Transverse colon (tissue), 4 donors: ENCODE measurements around the gene PLB1. TPM values are rescaled to one million over a fixed set of nuclear protein-coding genes. Genes with fewer than 3 reads are reported as not detected.

Experiments
- DNase-seq: peaks from one replicate; pipeline ENCODE4 v3.0.0-alpha.2; 2019
- H3K27ac ChIP-seq, 4 donors: fragments of 200-600 bp; sonication (generic); 2 replicates each; pipeline ENCODE4 v1.5.1; 2016 to 2018; ENCODE audit warnings: inconsistent platforms in 4 of 4
- H3K27me3 ChIP-seq: fragments of 200-600 bp; sonication (generic); 2 replicates; pipeline ENCODE4 v1.5.1; 2017; ENCODE audit warnings: inconsistent platforms
- H3K36me3 ChIP-seq, 4 donors: fragments of 200-600 bp; sonication (generic); 2 replicates each; pipeline ENCODE4 v1.5.1; 2017 to 2019; ENCODE audit warnings: inconsistent platforms in 4 of 4
- H3K4me1 ChIP-seq, 4 donors: fragments of 200-600 bp; sonication (generic); 2 replicates each; pipeline ENCODE4 v1.5.1; 2017 to 2020; ENCODE audit warnings: inconsistent platforms in 4 of 4
- H3K4me3 ChIP-seq, 4 donors: fragments of 200-600 bp; sonication (generic); 1 replicate in 1 of 4; 2 replicates in 3 of 4; pipeline versions ENCODE4 v1.5.1 to v1.6.1; 2017 to 2019; ENCODE audit warnings: inconsistent platforms in 4 of 4
- H3K9me3 ChIP-seq, 2 donors: fragments of 200-600 bp; sonication (generic); 2 replicates each; pipeline ENCODE4 v1.5.1; 2017 to 2019; ENCODE audit warnings: inconsistent platforms in 2 of 2
- CTCF ChIP-seq, 5 experiments: fragments of 200-600 bp in 3 of 5; fragments of 450-650 bp in 2 of 5; sonication (generic) in 3 of 5; IDR thresholded peaks; 1 replicate in 2 of 5; 2 replicates in 3 of 5; pipeline ENCODE4 v1.5.1; 2016 to 2017; ENCODE audit warnings: antibody characterized with exemption in 5 of 5, inconsistent platforms in 3 of 5, mild to moderate bottlenecking in 2 of 5, moderate library complexity in 1 of 5
- EP300 ChIP-seq: sonication (generic); formaldehyde crosslinking; IDR thresholded peaks from one replicate; pipeline ENCODE4 v1.6.1; 2017; ENCODE audit warnings: antibody characterized with exemption, low read depth
- POLR2A ChIP-seq: fragments of 450-650 bp; IDR thresholded peaks from one replicate; pipeline ENCODE4 v1.6.1; 2016; ENCODE audit warnings: antibody characterized with exemption, mild to moderate bottlenecking, moderate library complexity
- POLR2AphosphoS5 ChIP-seq, 3 donors: sonication (generic); formaldehyde crosslinking; IDR thresholded peaks; one replicate each; pipeline ENCODE4 v1.6.1; 2016; ENCODE audit warnings: antibody characterized with exemption in 3 of 3
- WGBS, 2 donors: methylation state at CpG; one replicate each; pipeline ENCODE4 v1.1.5; 2018; ENCODE audit warnings: low coverage in 1 of 2; 5-methylcytosine and 5-hydroxymethylcytosine counted together
- in situ Hi-C, 4 donors: fragments of 200-750 bp; cut with MboI; loops; one replicate each; pipeline versions ENCODE4 v1.15.0 to v1.15.1; 2017; ENCODE audit warnings: low sequenced_read_pairs in 3 of 4, low pct_ligation_motif_present in 1 of 4, low pct_unique_long_range_greater_than_20kb in 1 of 4
- intact Hi-C: fragments of 100-400 bp; cut with DNase I; formaldehyde crosslinking; loops from one replicate; pipeline ENCODE4 v1.15.1; 2023; ENCODE audit warnings: low total_unique reads
- total RNA-seq, 4 donors: library from RNA; depleted of rRNA; stranded (reverse); fragments of >200 nt; gene quantifications; one replicate each; pipeline ENCODE4 v1.1.0, GENCODE V29; 2016

The PLB1 gene
- total RNA-seq, 4 donors from 2014 or later, result 0.20 to 4.2 (median 1.8) TPM

- H3K9me3 ChIP-seq, result no peaks in the 10 kb centered on the region
- in situ Hi-C loops (loop anchor here in 1 of 4 donors (25.0 kb wide), 1 partner anchor 717 kb away; no protein-coding TSS in a partner anchor), intact Hi-C loops (loop anchor here (5.0 kb wide), 1 partner anchor 732 kb away; no protein-coding TSS in a partner anchor)
- H3K36me3 ChIP-seq, result no peaks in the 10 kb centered on the region
- no peaks in the 10 kb centered on the region for H3K27me3 ChIP-seq
- no peaks in the 10 kb centered on the region for H3K4me1 ChIP-seq
- no peak overlapping the region for H3K27ac ChIP-seq
- DNase-seq, result no peak
- no peak overlapping the region for H3K4me3 ChIP-seq
- no peak for TF ChIP-seq POLR2A
- no peak for TF ChIP-seq POLR2AphosphoS5 (IDR thresholded peaks at IDR 0.05)
- TF ChIP-seq EP300, result no peak
- no peak for TF ChIP-seq CTCF (IDR thresholded peaks at IDR 0.05)
- 86% methylated on average over 14 of the region's 14 CpGs; no CpG with 5 or more reads in 1 of the 2 donors for WGBS, 2 donors
These were observed 41.6 kb upstream of the PLB1 start for GRCh38 chr2:28454016-28454930.

DNA sequence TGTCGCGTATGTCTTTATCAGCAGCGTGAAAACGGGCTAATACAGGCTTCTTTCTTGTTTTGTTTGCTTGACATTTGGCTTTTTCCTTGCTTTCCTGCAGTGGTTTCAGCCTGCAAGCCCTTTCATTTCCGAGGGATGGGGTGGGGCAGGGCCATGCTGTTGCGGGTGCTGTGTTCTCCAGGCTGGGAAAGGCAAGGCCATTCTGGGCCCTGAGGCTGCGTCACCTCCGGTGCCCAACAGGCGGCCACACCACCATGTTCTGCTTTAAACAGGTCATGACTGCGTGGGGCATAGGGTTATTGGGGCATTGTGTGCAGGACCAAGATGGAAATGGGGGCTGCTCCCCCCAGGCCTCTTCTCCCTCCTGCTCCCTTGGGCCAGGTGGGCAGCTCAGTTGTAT, 38.6 kb upstream of the PLB1 start:
- in situ Hi-C loops, result loop anchor here in 1 of 4 donors (25.0 kb wide), 1 partner anchor 720 kb away; no protein-coding TSS in a partner anchor
- intact Hi-C loops, result no loop called here

GRCh38 chr2:28461056-28461455, 34.8 kb upstream of the PLB1 start:
- in situ Hi-C loops, result loop anchor here in 1 of 4 donors (25.0 kb wide), 1 partner anchor 724 kb away; no protein-coding TSS in a partner anchor
- TF ChIP-seq POLR2AphosphoS5 (IDR thresholded peaks at IDR 0.05), result no peak
- no peak for TF ChIP-seq CTCF (IDR thresholded peaks at IDR 0.05)
- no peak for TF ChIP-seq EP300
- TF ChIP-seq POLR2A, result no peak
- Histone ChIP-seq H3K27ac (no peak overlapping the region), H3K9me3 (no peaks in the 10 kb centered on the region), H3K4me3 (no peak overlapping the region), H3K27me3 (no peaks in the 10 kb centered on the region), H3K36me3 (no peaks in the 10 kb centered on the region), H3K4me1 (no peaks in the 10 kb centered on the region)
- DNase-seq, result no peak
- intact Hi-C loops, result no loop called here
- WGBS, 2 donors, result 72 to 82% methylated on average over 2 of the region's 2 CpGs

More for the DNA sequence above, 38.6 kb upstream of the PLB1 start:
- TF ChIP-seq POLR2A (no peak), POLR2AphosphoS5 (IDR thresholded peaks at IDR 0.05) (no peak), CTCF (IDR thresholded peaks at IDR 0.05) (no peak), EP300 (no peak)
- no peaks in the 10 kb centered on the region for H3K9me3 ChIP-seq
- no peaks in the 10 kb centered on the region for H3K36me3 ChIP-seq
- 96 to 100% methylated on average over 4 to 10 of the region's 10 CpGs for WGBS, 2 donors
- DNase-seq, result no peak
- H3K27me3 ChIP-seq, result no peaks in the 10 kb centered on the region
- H3K4me1 ChIP-seq, result no peaks in the 10 kb centered on the region
- H3K4me3 ChIP-seq, result no peak overlapping the region
- H3K27ac ChIP-seq, result no peak overlapping the region

DNA sequence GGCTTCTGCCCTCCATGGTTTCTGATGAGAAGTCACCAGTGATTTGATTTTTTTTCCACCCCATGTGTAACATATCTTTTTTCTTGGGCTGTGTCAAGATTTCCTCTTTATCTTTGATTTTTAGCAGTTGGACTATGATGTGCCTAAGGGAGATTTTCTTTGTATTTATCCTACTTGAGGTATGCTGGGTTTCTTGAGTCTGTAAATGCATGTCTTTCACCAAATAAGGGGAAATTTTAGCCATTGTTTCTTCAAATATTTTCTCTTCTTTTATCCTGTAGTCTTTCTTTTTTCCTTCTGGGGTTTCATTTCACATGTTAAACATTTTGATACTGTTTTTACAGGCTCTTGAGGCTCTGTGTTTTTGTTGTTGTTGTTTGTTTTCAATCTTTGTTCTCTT, 33.7 kb upstream of the PLB1 start:
- no peak for DNase-seq
- Histone ChIP-seq H3K4me1 (no peaks in the 10 kb centered on the region), H3K27ac (no peak overlapping the region), H3K4me3 (no peak overlapping the region), H3K9me3 (no peaks in the 10 kb centered on the region), H3K36me3 (no peaks in the 10 kb centered on the region), H3K27me3 (no peaks in the 10 kb centered on the region)
- intact Hi-C loops, result no loop called here
- TF ChIP-seq POLR2A (no peak), POLR2AphosphoS5 (IDR thresholded peaks at IDR 0.05) (no peak), EP300 (no peak), CTCF (IDR thresholded peaks at IDR 0.05) (no peak)
- in situ Hi-C loops, result loop anchor here in 1 of 4 donors (25.0 kb wide), 1 partner anchor 725 kb away; no protein-coding TSS in a partner anchor
